NCI-H460 (cell line): ENCODE data around the gene TRIM39. TPM values are rescaled to one million over a fixed set of nuclear protein-coding genes. Genes with fewer than 3 reads are reported as not detected.
"Not testable (repeated sequence)": the region's sequence is repeated elsewhere in the genome, so short reads cannot be mapped to it uniquely, and the experiment has no call there.

ENCODE experiments used
- DNase-seq: peaks from one replicate; pipeline ENCODE4 v3.0.0-alpha.2; 2016; ENCODE audit warnings: low read depth; ENCODE audit errors: extremely low read depth
- polyA plus RNA-seq: library from polyadenylated mRNA; depleted of rRNA; stranded (reverse); fragments of >200 nt; gene quantifications from 2 replicates; pipeline ENCODE4 v1.2.3, GENCODE V29; 2014; cell fraction: nucleus; rRNA removed
- total RNA-seq: library from RNA; depleted of rRNA; stranded (reverse); fragments of >200 nt; shearing (Covaris generic); gene quantifications from 2 replicates; pipeline ENCODE4 v1.2.3, GENCODE V29; 2014; rRNA removed

Gene TRIM39
- 7.0 and 9.7 TPM in 2 replicates for total RNA-seq
- 15.6 and 18.6 TPM in 2 replicates for polyA plus RNA-seq

- DNase-seq, result peak; percentile 64
Measured at GRCh38 chr6:30326526-30327231, at the start of gene TRIM39. Gene TRIM39, plus strand, starts transcription at chr6:30326927. Its CDS starts 2,391 bp downstream, at chr6:30329318.

DNA sequence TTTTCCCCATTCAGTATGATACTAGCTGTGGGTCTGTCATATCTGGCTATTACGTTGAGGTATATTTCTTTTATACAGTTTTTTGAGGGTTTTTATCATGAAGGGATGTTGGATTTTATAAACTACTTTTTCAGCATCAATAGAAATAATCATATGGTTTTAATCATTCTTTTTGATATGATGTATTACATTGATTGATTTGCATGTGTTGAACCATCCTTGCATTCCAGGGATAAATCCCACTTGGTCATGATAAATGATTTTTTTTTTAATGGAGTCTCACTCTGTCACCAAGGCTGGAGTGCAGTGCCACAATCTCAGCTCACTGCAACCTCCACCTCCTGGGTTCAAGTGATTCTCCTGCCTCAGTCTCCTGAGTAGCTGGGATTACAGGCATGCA lies 45.7 kb upstream of the TRIM39 start:
- not testable (repeated sequence) for DNase-seq

DNA sequence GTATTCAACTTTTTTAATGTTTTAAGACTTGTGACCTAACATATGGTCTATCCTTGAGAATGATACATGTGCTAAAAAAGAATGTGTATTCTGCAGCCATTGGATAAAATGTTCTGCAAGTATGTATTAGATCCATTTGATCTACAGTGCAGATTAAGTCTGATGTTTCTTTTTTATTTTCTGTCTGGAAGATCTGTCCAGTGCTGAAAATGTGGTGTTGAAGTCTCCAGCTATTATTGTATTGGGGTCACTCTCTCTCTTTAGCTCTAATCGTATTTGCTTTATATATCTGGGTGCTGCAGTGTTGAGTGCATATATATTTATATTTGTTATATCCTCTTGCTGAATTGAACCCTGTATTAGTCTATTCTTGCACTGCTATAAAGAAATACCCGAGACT lies 44.2 kb upstream of the TRIM39 start:
- no peak for DNase-seq

GRCh38 chr6:30283761-30284160 lies 43.0 kb upstream of the TRIM39 start:
- no peak for DNase-seq

GRCh38 chr6:30287139-30287538 lies 39.6 kb upstream of the TRIM39 start:
- no peak for DNase-seq

DNA sequence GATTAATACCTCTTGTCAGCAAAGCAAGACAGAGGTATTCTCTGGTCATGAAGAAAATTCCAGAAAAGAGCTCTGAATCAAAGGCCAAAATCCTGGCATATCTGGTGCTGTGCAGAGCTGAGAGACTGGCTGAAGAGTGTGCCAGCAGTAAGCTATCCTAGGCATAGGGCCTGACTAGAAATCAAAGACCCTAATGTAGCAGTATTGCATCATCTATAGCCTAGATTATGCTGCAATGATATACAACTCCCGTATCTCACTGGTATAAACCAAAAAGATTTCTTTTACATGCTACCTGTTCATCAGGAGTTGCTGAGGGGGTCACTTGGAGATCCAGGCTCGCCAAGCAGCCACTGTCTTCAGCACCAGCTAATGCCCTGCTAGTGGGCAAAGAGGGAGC lies 30.9 kb upstream of the TRIM39 start:
- DNase-seq, result no peak

DNA sequence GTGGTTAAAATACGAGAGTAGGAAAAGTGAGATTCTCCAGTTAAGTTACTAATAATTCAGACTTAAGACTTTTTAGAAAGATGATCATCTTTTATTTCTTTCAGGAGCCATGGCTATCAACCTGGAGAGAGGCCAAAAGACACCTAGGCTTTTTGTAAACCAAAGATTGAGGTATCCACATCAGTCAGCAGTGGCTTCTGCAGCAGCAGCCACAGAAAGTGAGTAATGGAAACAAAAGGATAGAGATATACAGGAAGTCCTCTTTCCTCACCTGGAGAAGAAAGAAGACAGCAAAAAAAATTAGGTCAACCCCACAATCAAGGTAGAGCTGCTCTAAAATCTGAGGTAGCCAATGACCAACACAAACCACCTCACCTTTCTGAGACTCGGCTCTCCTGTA lies 22.7 kb upstream of the TRIM39 start:
- DNase-seq, result no peak

DNA sequence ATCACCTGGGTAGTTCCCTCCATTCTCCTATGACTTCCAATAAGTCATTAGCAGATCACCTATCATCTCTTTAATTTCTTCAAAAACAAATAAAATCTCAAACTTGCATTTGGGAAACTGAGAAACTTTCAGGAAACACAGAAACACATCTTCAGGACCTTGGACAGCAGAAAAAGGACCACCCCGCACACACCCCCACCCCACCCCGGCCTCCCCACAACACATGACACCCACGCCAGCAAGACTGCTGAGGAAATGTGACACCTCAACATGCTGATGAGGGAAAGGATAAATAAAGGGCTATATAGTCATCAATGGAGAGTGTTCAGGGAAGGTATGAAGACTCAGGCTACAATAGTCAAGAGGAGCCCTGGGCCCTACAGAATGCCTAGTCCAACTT lies 15.6 kb upstream of the TRIM39 start:
- no peak for DNase-seq

DNA sequence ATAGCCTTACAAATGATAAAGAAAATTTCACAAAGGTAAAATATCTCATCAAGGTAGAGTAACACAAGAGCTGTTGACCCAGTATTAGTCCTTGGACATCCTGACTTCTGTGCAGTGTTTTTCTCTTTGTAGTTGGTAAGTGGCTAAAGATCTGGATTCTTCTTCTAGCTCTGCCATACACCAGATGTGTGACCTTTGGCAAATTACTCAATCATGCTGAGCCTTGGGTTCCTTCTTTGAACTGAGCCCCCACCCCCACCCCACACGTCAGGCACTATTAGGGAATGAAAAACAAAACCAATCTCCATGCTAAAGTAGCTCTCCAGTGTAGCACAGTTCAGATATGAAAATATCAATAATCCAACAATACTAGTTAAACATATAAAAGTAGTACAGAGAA lies 15.1 kb upstream of the TRIM39 start:
- DNase-seq, result no peak

- no peak for DNase-seq
Measured at GRCh38 chr6:30312266-30312665, 14.5 kb upstream of the TRIM39 start.

- DNase-seq, result no peak
Measured at GRCh38 chr6:30312676-30313321, 13.9 kb upstream of the TRIM39 start.

- DNase-seq, result no peak
Measured at GRCh38 chr6:30315156-30315555, 11.6 kb upstream of the TRIM39 start.

DNA sequence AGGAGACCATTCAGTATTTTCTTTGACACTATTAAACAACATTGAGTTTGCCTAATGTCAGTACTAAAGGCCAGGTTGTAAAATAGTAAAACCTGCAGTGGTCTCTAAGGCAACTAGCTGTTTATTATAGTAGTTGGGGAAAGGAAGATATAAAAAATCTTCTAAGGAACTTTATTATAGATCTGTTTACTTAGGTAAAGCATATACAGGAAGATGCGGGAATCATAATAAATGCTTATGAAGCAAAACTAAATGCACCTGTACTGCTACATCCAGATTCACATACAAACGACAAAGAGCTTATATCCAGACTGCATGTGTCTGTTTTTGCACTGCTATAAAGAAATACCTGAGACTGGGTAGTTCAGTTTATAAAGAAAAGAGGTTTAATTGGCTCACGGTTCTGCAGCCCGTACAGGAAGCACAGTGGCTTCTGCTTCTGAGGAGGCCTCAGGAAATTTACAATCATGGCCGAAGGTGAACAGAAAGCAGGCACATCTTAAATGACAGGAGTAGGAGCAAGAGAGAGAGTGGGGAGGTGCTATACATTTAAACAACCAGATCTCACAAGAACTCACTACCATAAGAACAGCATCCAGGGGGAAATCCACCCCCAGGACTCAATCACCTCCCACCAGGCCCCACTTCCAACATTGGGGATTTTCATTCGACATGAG lies 8.7 kb upstream of the TRIM39 start:
- DNase-seq, result no peak

DNA sequence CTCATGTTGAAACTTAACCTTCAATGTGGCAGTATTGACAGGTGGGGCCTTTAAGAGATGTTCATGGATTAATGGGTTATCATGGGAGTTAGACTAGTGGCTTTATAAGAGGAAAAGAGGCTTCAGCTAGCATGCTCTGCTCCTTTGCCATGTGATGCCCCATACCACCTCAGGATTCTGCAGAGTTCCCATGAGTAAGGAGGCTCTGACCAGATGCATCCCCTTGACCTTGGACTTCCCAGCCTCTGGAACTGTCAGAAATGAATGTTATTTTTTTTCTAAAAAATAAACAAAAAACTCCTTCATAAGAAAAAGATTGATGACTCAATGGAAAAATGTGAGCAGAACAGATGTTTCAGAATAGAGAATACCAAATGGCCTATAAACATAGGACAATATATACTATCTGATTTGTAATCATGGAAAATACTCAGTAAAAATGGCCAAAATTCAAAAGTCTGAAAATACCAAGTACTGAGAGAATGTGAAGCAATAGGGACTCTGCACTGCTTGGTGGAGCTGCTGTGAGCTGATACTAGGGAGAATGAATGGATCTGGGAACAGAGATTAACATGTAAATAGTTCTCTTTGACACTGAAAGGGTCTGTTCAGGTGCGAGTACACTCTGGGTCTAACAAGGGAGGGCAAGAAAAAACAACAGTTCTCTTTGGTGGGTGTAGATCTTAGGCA lies 7.4 kb upstream of the TRIM39 start:
- DNase-seq, result no peak

- DNase-seq, result peak; percentile 16
Measured at GRCh38 chr6:30321692-30322388, 4.9 kb upstream of the TRIM39 start.

GRCh38 chr6:30322527-30323501 lies 3.9 kb upstream of the TRIM39 start:
- DNase-seq, result no peak

- DNase-seq, result no peak
Measured at GRCh38 chr6:30323806-30324205, 2.9 kb upstream of the TRIM39 start.

GRCh38 chr6:30325150-30325872 lies 1.4 kb upstream of the TRIM39 start:
- DNase-seq, result peak; percentile 36
